Limb (tissue), 2 donors: ENCODE data around the gene CLDN4.
"Not testable (repeated sequence)": the region's sequence is repeated elsewhere in the genome, so short reads cannot be mapped to it uniquely, and the experiment has no call there.

ENCODE experiments used
- DNase-seq, 2 donors: peaks; one replicate each; pipeline ENCODE4 v3.0.0-alpha.2; 2016; ENCODE audit errors: extremely low spot score in 2 of 2

CLDN4 gene

GRCh38 chr7:73823873-73824592, 6.8 kb upstream of the CLDN4 start:
- no peak for DNase-seq

DNA sequence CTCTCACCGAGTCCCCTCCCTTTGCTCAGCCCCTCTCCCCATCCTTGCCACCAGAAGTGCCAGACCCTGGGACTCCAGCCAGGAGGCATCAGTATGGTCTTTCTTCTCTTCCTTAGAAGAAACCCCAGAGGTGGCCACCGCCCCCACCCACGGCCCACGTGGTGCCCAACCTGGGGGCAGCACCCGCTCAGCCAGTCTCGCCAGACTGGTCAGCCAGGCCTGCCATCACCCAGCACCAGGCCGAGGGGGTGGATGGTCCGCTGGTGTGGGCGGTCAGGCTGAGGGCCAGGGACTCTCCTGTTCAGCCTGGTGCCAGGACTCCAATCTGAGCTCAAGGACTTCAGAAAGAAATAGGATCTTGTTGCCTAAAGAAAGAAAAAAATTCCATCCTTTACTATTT, 5.8 kb upstream of the CLDN4 start:
- no peak for DNase-seq

DNA sequence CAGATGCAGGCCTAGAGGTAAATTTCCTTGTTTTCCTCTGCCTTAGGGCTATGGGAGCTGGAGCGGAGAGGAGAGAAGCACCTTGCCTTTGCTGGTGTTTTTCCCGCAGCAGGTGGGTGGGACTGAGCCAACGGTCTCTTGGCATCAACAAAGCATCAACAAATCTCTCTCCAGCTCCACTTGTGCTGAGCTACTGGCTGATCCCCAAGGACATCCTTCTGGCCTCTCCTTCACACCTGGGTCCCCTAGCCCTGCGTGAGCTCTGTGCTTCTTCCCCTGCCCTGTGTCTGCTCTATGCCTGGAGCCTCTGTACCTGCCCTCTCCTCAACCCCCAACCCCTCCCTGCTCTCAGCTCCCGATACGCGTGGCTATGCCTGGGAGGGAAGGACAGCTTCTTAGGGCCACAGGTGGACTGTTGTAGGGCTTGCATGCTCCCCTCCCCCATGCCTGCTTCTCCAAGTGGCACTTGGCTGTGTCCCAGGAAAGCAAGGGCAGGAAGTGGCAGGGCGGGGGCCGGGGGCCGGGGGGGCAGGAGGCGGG, 3.2 kb upstream of the CLDN4 start:
- no peak for DNase-seq

GRCh38 chr7:73828107-73828803, 2.5 kb upstream of the CLDN4 start:
- DNase-seq: no peak

- DNase-seq: no peak
These were observed 1.8 kb upstream of the CLDN4 start for GRCh38 chr7:73828972-73829371.

- no peak for DNase-seq
These were observed 1.3 kb upstream of the CLDN4 start for GRCh38 chr7:73829505-73829904.

DNA sequence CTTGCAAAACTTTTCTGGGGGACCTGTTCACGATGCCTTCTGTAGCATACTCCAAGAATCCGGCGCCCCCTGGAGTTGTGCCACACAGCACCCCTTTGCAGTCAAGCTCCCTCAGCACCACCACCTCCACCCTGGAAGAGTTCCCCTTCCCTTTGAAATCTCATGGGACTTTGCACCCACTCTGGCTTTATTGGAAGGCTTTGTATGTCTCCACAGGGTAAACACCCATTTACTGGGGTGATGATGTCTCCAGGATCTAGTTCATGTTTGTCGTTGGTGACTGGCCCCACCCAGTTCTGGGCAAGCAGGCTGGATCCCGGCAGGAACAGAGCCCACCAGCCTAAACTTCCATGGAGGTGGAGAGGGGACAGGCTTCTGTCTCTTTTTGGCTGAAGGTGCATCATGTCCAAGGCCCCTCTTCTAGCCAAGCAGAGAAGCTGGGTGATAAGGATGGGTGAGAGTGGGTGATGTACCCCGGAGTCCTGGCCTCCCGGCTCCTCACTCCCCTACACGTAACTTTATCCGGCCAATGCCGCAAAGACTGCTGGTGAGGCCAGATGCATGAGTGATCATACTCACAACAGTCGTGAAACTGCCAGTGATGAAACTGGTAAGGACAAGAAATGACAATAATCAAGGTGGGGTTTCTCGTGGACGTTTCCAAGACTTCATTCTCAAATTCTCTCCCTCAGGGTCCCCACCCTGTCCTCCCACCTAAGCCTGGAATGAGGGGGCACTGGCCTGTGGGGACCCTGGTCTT, 695 bp upstream of the CLDN4 start:
- DNase-seq: no peak

GRCh38 chr7:73831584-73831833, 713 bp downstream of the CLDN4 start:
- DNase-seq: no peak

DNA sequence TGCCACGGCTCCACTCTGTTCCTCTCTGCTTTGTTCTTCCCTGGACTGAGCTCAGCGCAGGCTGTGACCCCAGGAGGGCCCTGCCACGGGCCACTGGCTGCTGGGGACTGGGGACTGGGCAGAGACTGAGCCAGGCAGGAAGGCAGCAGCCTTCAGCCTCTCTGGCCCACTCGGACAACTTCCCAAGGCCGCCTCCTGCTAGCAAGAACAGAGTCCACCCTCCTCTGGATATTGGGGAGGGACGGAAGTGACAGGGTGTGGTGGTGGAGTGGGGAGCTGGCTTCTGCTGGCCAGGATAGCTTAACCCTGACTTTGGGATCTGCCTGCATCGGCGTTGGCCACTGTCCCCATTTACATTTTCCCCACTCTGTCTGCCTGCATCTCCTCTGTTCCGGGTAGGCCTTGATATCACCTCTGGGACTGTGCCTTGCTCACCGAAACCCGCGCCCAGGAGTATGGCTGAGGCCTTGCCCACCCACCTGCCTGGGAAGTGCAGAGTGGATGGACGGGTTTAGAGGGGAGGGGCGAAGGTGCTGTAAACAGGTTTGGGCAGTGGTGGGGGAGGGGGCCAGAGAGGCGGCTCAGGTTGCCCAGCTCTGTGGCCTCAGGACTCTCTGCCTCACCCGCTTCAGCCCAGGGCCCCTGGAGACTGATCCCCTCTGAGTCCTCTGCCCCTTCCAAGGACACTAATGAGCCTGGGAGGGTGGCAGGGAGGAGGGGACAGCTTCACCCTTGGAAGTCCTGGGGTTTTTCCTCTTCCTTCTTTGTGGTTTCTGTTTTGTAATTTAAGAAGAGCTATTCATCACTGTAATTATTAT, 1.2 kb downstream of the CLDN4 start:
- peak in 1 of 2 donors; percentile 45 for DNase-seq

- no peak for DNase-seq
These were observed 2.0 kb downstream of the CLDN4 start for GRCh38 chr7:73832806-73833205.

DNA sequence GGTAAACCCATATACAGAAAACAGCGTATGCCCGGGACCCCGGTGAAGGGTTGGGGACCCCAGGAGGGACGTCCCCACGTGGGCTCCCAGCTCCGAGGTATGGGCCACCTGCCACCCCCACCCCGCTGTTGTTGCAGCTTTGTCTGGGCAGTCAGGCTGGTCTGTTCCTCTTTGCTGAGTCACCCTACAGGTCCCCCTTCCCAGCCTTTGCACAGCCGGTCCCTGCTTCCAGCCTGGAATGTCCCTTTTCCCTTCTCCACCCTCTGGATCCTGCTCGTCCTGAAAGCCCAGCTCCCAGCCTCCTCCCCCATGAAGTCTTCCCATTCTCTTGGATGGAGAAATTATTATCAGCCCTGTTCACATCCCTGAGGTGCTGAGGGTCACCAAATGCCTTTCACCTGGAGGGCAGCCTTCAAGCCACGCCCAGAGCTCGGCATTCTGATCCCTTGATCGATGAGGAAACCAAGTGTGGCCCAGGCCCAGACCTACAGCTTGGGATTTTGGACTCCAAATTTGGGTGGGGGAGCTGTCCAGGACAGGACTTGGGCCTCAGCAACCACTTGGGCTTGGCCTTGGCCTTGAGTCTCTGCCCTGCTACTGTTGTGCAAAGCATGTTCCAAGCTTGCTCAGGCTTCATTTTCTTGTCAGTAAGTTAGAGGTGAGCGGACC, 2.6 kb downstream of the CLDN4 start:
- no peak for DNase-seq

GRCh38 chr7:73834626-73835191, 3.9 kb downstream of the CLDN4 start:
- DNase-seq: no peak

GRCh38 chr7:73837167-73837566, 6.4 kb downstream of the CLDN4 start:
- not testable (repeated sequence) for DNase-seq

GRCh38 chr7:73838642-73839041, 7.8 kb downstream of the CLDN4 start:
- no peak for DNase-seq

DNA sequence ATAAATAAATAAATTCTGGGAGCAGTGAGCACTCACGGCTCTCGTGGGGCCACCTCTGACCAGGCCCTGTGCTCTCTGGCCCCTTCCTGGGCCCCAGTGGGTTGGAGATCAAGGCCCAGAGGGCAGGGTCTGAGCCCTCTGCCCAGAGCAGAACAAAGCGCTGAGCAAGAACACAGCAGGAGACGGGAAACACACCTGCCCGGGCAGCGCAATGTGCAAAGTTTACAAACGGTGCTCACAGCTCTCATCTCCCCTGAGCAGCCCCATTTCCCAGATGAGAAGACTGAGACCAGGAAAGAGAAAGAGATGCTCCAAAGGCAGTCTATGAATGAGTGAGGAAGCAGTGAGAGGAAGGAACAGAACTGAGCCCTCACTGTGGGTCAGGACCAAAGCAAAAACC, 8.5 kb downstream of the CLDN4 start:
- DNase-seq: no peak

- DNase-seq: no peak
These were observed 9.2 kb downstream of the CLDN4 start for GRCh38 chr7:73839743-73840714.

- no peak for DNase-seq
These were observed 10.1 kb downstream of the CLDN4 start for GRCh38 chr7:73840715-73841379.

- no peak for DNase-seq
These were observed 10.9 kb downstream of the CLDN4 start for GRCh38 chr7:73841689-73842066.
